Measurements from ENCODE around the gene PRKCI. TPM values are rescaled to one million over a fixed set of nuclear protein-coding genes. Genes with fewer than 3 reads are reported as not detected.
"Not testable (repeated sequence)": the region's sequence is repeated elsewhere in the genome, so short reads cannot be mapped to it uniquely, and the experiment has no call there.

The PRKCI gene
- total RNA-seq, 1 experiment from 2014 or later = 90.6 TPM

GRCh38 chr3:170327040-170327808 is 105.0 kb downstream of the PRKCI start (continued):
- TF ChIP-seq, protein P1, sequence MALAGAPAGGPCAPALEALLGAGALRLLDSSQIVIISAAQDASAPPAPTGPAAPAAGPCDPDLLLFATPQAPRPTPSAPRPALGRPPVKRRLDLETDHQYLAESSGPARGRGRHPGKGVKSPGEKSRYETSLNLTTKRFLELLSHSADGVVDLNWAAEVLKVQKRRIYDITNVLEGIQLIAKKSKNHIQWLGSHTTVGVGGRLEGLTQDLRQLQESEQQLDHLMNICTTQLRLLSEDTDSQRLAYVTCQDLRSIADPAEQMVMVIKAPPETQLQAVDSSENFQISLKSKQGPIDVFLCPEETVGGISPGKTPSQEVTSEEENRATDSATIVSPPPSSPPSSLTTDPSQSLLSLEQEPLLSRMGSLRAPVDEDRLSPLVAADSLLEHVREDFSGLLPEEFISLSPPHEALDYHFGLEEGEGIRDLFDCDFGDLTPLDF (CRISPR knock-in tag; IDR thresholded peaks at IDR 0.05) = no peak
- TF ChIP-seq ERG (CRISPR knock-in tag; IDR thresholded peaks at IDR 0.05) (no peak), KAT7 (CRISPR knock-in tag; IDR thresholded peaks at IDR 0.05; ENCODE audit: borderline replicate concordance) (no peak), ATF1 (CRISPR knock-in tag; IDR thresholded peaks at IDR 0.05) (no peak), FOXK1 (CRISPR knock-in tag; IDR thresholded peaks at IDR 0.05) (no peak), JUN (CRISPR knock-in tag; IDR thresholded peaks at IDR 0.05) (no peak), NFATC4 (CRISPR knock-in tag; IDR thresholded peaks at IDR 0.05) (no peak), SMAD3 (CRISPR knock-in tag; IDR thresholded peaks at IDR 0.05; ENCODE audit: borderline replicate concordance) (no peak), CDX4 (CRISPR knock-in tag; IDR thresholded peaks at IDR 0.05; ENCODE audit: borderline replicate concordance) (no peak), ZNF671 (CRISPR knock-in tag; IDR thresholded peaks at IDR 0.05) (no peak), RORB (CRISPR knock-in tag; IDR thresholded peaks at IDR 0.05) (no peak)
- TF ChIP-seq, protein P2, sequence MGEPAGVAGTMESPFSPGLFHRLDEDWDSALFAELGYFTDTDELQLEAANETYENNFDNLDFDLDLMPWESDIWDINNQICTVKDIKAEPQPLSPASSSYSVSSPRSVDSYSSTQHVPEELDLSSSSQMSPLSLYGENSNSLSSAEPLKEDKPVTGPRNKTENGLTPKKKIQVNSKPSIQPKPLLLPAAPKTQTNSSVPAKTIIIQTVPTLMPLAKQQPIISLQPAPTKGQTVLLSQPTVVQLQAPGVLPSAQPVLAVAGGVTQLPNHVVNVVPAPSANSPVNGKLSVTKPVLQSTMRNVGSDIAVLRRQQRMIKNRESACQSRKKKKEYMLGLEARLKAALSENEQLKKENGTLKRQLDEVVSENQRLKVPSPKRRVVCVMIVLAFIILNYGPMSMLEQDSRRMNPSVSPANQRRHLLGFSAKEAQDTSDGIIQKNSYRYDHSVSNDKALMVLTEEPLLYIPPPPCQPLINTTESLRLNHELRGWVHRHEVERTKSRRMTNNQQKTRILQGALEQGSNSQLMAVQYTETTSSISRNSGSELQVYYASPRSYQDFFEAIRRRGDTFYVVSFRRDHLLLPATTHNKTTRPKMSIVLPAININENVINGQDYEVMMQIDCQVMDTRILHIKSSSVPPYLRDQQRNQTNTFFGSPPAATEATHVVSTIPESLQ (CRISPR knock-in tag; IDR thresholded peaks at IDR 0.05) = no peak
- TF ChIP-seq, protein P3, sequence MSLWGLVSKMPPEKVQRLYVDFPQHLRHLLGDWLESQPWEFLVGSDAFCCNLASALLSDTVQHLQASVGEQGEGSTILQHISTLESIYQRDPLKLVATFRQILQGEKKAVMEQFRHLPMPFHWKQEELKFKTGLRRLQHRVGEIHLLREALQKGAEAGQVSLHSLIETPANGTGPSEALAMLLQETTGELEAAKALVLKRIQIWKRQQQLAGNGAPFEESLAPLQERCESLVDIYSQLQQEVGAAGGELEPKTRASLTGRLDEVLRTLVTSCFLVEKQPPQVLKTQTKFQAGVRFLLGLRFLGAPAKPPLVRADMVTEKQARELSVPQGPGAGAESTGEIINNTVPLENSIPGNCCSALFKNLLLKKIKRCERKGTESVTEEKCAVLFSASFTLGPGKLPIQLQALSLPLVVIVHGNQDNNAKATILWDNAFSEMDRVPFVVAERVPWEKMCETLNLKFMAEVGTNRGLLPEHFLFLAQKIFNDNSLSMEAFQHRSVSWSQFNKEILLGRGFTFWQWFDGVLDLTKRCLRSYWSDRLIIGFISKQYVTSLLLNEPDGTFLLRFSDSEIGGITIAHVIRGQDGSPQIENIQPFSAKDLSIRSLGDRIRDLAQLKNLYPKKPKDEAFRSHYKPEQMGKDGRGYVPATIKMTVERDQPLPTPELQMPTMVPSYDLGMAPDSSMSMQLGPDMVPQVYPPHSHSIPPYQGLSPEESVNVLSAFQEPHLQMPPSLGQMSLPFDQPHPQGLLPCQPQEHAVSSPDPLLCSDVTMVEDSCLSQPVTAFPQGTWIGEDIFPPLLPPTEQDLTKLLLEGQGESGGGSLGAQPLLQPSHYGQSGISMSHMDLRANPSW (CRISPR knock-in tag; conservative IDR thresholded peaks at IDR 0.05; ENCODE audit: low read depth) = no peak

DNA sequence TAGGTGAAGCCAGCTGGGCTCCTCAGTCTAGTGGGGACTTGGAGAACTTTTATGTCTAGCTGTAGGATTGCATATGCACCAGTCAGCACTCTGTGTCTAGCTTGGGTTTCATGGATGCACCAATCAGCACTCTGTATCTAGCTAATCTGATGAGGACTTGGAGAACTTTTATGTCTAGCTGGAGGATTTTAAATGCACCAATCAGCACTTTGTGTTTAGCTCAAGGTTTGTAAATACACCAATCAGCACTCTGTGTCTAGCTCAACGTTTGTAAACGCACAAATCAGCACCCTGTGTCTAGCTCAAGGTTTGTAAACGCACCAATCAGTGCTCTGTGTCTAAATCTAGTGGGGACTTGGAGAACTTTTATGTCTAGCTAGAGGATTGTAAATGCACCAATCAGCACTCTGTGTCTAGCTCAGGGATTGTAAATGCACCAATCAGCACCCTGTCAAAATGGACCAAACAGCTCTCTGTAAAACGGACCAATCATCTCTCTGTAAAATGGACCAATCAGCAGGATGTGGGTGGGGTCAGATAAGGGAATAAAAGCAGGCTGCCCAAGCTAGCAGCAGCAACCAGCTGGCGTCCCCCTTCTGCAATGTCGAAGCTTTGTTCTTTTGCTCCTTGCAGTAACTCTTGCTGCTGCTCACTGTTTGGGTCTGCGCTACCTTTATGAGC is 105.8 kb downstream of the PRKCI start:
- H3K4me3 Mint-ChIP-seq; CTCF ChIA-PET; H3K27me3 Mint-ChIP-seq (ENCODE audit: low read depth); ATAC-seq; DNase-seq (ENCODE audit: low spot score); POLR2A ChIA-PET; H3K27ac Mint-ChIP-seq: not testable (repeated sequence)
- H3K4me1 Mint-ChIP-seq = peaks cover 17% of the 10 kb centered on the region
- H3K36me3 Mint-ChIP-seq = peaks cover 38% of the 10 kb centered on the region
- peaks cover 36% of the 10 kb centered on the region for H3K9me3 Mint-ChIP-seq
- TF ChIP-seq NFYB (CRISPR knock-in tag; conservative IDR thresholded peaks at IDR 0.05; ENCODE audit: low read depth) = peak; percentile 12; the same call in 1 of the 2 replicates

DNA sequence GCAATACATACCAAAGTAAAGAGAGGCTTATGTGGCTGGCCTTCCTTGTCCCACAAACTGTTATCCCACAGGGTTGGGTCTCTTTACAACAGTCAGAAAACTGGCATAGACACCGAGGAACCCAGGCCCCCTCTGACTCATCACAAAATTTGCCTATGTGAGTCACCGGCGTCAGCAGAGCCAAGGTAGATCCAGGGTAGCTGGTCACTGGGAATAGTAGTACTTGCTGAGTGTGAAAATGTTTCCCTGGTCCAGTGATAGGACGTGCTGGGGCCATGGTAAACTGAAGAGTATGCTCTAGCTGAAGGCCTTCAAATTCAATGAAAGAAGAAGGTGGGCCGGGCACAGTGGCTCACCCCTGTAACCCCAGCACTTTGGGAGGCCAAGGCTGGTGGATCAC is 108.1 kb downstream of the PRKCI start:
- no peak overlapping the region for H3K4me3 Mint-ChIP-seq
- CTCF ChIA-PET = no interaction called here
- peaks cover 32% of the 10 kb centered on the region for H3K9me3 Mint-ChIP-seq
- peaks cover 8% of the 10 kb centered on the region for H3K27me3 Mint-ChIP-seq (ENCODE audit: low read depth)
- DNase-seq (ENCODE audit: low spot score) (no peak), ATAC-seq (no peak)
- H3K36me3 Mint-ChIP-seq = peaks cover 33% of the 10 kb centered on the region
- H3K27ac Mint-ChIP-seq = no peak overlapping the region
- 0 out of 2 replicates have a peak, but pooled peaks cover under 1% of the 10 kb centered on the region for H3K4me1 Mint-ChIP-seq
- TF ChIP-seq CBFB (CRISPR knock-in tag; IDR thresholded peaks at IDR 0.05; ENCODE audit: low read depth) (no peak), RELA (CRISPR knock-in tag; IDR thresholded peaks at IDR 0.05; ENCODE audit: borderline replicate concordance) (no peak), ATF3 (CRISPR knock-in tag; conservative IDR thresholded peaks at IDR 0.05) (no peak), OVOL2 (CRISPR knock-in tag; IDR thresholded peaks at IDR 0.05; ENCODE audit: borderline replicate concordance) (no peak), TEAD4 (CRISPR knock-in tag; IDR thresholded peaks at IDR 0.05) (no peak)
- TF ChIP-seq, protein P4, sequence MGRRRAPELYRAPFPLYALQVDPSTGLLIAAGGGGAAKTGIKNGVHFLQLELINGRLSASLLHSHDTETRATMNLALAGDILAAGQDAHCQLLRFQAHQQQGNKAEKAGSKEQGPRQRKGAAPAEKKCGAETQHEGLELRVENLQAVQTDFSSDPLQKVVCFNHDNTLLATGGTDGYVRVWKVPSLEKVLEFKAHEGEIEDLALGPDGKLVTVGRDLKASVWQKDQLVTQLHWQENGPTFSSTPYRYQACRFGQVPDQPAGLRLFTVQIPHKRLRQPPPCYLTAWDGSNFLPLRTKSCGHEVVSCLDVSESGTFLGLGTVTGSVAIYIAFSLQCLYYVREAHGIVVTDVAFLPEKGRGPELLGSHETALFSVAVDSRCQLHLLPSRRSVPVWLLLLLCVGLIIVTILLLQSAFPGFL (CRISPR knock-in tag; IDR thresholded peaks at IDR 0.05; ENCODE audit: borderline replicate concordance) = no peak
- POLR2A ChIA-PET = no interaction called here

Data from WTC11 (cell line).